ENCODE measurements around the gene TTI1. TPM values are rescaled to one million over a fixed set of nuclear protein-coding genes. Genes with fewer than 3 reads are reported as not detected.

The TTI1 gene
- total and polyA plus RNA-seq, 2 of the 13 experiments (the other 11 are each of a cell fraction or from before 2014, with no cell fraction given): 22.9 to 39.8 TPM

DNA sequence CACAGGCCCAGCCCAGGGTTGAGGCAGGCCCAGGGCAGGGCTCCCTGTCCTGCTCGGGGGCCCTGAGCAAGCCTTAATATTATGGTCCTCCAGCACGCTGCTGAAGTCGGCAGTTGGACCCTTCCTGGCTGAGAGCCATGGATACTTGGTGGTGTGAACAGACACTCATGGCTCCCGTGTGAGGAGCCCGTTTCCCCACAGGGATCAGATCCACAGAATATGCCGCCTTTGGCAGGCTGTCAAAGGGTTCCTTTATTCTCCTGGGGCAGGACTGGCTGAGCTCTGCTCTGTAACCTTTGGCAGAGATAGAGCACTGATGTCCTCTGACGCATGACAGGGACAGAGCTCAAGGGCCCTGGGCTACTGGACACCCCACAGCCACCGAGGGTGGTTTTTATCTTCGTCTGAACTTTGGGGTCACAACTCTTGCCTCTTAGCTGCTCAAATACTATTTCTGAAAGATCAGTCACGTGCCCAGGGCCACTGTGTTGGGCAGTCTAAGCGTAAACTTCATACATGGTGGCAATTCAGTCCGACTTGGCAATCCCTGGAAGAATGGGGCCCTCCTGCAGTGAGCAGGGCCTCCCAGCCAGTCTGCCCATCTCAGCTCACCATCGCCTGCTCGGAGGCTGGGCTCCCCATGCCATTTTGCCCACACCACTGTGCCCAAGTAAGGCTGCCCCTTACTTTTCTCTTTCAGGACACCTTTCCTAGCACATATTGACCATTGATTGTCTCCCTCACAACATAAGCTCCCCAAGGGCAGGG, 49.1 kb downstream of the TTI1 start (continued):
- no peak for TF ChIP-seq MBNL3 (CRISPR knock-in tag; conservative IDR thresholded peaks at IDR 0.05)
- TF ChIP-seq, protein P1, sequence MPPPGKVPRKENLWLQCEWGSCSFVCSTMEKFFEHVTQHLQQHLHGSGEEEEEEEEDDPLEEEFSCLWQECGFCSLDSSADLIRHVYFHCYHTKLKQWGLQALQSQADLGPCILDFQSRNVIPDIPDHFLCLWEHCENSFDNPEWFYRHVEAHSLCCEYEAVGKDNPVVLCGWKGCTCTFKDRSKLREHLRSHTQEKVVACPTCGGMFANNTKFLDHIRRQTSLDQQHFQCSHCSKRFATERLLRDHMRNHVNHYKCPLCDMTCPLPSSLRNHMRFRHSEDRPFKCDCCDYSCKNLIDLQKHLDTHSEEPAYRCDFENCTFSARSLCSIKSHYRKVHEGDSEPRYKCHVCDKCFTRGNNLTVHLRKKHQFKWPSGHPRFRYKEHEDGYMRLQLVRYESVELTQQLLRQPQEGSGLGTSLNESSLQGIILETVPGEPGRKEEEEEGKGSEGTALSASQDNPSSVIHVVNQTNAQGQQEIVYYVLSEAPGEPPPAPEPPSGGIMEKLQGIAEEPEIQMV (CRISPR knock-in tag; IDR thresholded peaks at IDR 0.05; ENCODE audit: low read depth): no peak
- TF ChIP-seq, protein P2, sequence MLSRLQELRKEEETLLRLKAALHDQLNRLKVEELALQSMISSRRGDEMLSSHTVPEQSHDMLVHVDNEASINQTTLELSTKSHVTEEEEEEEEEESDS (CRISPR knock-in tag; IDR thresholded peaks at IDR 0.05; ENCODE audit: borderline replicate concordance): no peak
- TF ChIP-seq SMAD3 (CRISPR knock-in tag; IDR thresholded peaks at IDR 0.05): peak; percentile 46; the same call in 1 of the 2 replicates
- no peak for TF ChIP-seq CREM (IDR thresholded peaks at IDR 0.05)
- no peak for TF ChIP-seq CREM (CRISPR knock-in tag; IDR thresholded peaks at IDR 0.05)
- TF ChIP-seq, protein P3, sequence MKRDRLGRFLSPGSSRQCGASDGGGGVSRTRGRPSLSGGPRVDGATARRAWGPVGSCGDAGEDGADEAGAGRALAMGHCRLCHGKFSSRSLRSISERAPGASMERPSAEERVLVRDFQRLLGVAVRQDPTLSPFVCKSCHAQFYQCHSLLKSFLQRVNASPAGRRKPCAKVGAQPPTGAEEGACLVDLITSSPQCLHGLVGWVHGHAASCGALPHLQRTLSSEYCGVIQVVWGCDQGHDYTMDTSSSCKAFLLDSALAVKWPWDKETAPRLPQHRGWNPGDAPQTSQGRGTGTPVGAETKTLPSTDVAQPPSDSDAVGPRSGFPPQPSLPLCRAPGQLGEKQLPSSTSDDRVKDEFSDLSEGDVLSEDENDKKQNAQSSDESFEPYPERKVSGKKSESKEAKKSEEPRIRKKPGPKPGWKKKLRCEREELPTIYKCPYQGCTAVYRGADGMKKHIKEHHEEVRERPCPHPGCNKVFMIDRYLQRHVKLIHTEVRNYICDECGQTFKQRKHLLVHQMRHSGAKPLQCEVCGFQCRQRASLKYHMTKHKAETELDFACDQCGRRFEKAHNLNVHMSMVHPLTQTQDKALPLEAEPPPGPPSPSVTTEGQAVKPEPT (CRISPR knock-in tag; IDR thresholded peaks at IDR 0.05; ENCODE audit: low read depth): 0 out of 2 replicates have a peak, but pooled peaks have one; percentile 23
- TF ChIP-seq, protein P4, sequence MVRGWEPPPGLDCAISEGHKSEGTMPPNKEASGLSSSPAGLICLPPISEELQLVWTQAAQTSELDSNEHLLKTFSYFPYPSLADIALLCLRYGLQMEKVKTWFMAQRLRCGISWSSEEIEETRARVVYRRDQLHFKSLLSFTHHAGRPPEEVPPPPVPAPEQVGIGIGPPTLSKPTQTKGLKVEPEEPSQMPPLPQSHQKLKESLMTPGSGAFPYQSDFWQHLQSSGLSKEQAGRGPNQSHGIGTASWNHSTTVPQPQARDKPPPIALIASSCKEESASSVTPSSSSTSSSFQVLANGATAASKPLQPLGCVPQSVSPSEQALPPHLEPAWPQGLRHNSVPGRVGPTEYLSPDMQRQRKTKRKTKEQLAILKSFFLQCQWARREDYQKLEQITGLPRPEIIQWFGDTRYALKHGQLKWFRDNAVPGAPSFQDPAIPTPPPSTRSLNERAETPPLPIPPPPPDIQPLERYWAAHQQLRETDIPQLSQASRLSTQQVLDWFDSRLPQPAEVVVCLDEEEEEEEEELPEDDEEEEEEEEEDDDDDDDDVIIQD (CRISPR knock-in tag; IDR thresholded peaks at IDR 0.05; ENCODE audit: low read depth): no peak
- peak; percentile 58 for TF ChIP-seq KAT8 (CRISPR knock-in tag; IDR thresholded peaks at IDR 0.05)
- TF ChIP-seq ZBTB42 (CRISPR knock-in tag; IDR thresholded peaks at IDR 0.05): no peak
- no peak for TF ChIP-seq HOXD1 (CRISPR knock-in tag; IDR thresholded peaks at IDR 0.05)
- TF ChIP-seq, protein P5, sequence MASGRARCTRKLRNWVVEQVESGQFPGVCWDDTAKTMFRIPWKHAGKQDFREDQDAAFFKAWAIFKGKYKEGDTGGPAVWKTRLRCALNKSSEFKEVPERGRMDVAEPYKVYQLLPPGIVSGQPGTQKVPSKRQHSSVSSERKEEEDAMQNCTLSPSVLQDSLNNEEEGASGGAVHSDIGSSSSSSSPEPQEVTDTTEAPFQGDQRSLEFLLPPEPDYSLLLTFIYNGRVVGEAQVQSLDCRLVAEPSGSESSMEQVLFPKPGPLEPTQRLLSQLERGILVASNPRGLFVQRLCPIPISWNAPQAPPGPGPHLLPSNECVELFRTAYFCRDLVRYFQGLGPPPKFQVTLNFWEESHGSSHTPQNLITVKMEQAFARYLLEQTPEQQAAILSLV (CRISPR knock-in tag; IDR thresholded peaks at IDR 0.05; ENCODE audit: borderline replicate concordance): peak; percentile 84; the same call in 1 of the 2 replicates
- TF ChIP-seq JARID2 (CRISPR knock-in tag; IDR thresholded peaks at IDR 0.05; ENCODE audit: insufficient replicate concordance): no peak
- peak; percentile 60; the same call in 1 of the 2 replicates for TF ChIP-seq ZFY (CRISPR knock-in tag; IDR thresholded peaks at IDR 0.05)
- no peak for TF ChIP-seq MED13 (CRISPR knock-in tag; IDR thresholded peaks at IDR 0.05)
- TF ChIP-seq ZNF850 (CRISPR knock-in tag; conservative IDR thresholded peaks at IDR 0.05): 0 out of 2 replicates have a peak, but pooled peaks have one; percentile 22
- TF ChIP-seq ZNF33A (CRISPR knock-in tag; IDR thresholded peaks at IDR 0.05; ENCODE audit: borderline replicate concordance): no peak
- no peak for TF ChIP-seq ZNF282 (IDR thresholded peaks at IDR 0.05; ENCODE audit: partially characterized antibody)
- no peak for TF ChIP-seq GATA4 (IDR thresholded peaks at IDR 0.05; ENCODE audit: borderline replicate concordance, low read depth)
- TF ChIP-seq SUZ12 (IDR thresholded peaks at IDR 0.05; ENCODE audit: low read depth, low read length): no peak
- TF ChIP-seq, protein P6, sequence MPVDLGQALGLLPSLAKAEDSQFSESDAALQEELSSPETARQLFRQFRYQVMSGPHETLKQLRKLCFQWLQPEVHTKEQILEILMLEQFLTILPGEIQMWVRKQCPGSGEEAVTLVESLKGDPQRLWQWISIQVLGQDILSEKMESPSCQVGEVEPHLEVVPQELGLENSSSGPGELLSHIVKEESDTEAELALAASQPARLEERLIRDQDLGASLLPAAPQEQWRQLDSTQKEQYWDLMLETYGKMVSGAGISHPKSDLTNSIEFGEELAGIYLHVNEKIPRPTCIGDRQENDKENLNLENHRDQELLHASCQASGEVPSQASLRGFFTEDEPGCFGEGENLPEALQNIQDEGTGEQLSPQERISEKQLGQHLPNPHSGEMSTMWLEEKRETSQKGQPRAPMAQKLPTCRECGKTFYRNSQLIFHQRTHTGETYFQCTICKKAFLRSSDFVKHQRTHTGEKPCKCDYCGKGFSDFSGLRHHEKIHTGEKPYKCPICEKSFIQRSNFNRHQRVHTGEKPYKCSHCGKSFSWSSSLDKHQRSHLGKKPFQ (CRISPR knock-in tag; IDR thresholded peaks at IDR 0.05; ENCODE audit: insufficient replicate concordance): peak; percentile 98

Measured in HepG2 (cell line).